AG10803 (cell line): ENCODE data around the gene OTOA.
"Not testable (repeated sequence)": the region's sequence is repeated elsewhere in the genome, so short reads cannot be mapped to it uniquely, and the experiment has no call there.

Source experiments
- DNase-seq: peaks from one replicate; pipeline ENCODE4 v3.0.0; 2010; ENCODE audit warnings: low read depth
- H3K4me3 ChIP-seq: 2 replicates; pipeline ENCODE4 v1.5.1; 2011; ENCODE audit warnings: mild to moderate bottlenecking, low read length, control low read depth
- CTCF ChIP-seq: conservative IDR thresholded peaks from 2 replicates; pipeline ENCODE4 v1.5.1; 2011; ENCODE audit warnings: mild to moderate bottlenecking, low read length, control low read depth, inconsistent platforms

The OTOA gene

GRCh38 chr16:21713549-21714368 lies 50.0 kb downstream of the OTOA start:
- TF ChIP-seq CTCF = no peak
- DNase-seq = no peak
- H3K4me3 ChIP-seq = no peak overlapping the region

DNA sequence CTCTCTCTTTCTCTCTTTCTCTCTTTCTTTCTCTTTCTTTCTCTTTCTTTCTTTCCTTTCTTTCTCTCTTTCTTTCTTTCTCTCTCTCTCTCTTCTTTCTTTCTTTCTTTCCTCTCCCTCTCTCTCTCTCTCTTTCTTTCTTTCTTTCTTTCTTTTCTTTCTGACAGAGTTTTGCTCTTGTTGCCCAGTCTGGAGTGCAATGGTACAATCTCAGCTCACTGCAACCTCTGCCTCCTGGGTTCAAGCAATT lies 50.5 kb downstream of the OTOA start:
- DNase-seq, H3K4me3 ChIP-seq: not testable (repeated sequence)

GRCh38 chr16:21717608-21718007 lies 53.8 kb downstream of the OTOA start:
- no peak for TF ChIP-seq CTCF
- no peak for DNase-seq
- H3K4me3 ChIP-seq = no peak overlapping the region

DNA sequence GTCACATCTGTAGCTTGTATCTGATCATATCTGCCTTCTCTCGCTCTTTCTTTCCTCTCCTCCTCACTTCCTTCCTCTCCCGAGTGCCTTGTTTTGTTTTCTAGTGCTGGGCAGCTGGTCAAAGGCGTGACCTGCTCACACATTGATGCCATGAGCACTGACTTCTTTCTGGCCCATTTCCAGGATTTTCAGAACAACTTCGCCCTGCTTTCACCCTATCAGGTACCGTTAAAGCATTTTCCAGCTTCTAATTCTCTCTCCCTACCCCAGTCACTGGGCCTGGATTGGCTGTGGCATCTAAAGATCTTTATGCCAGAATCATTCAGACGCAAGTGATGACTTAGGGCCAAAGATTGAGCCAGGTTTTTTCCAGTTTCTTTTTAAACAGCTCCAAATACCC lies 55.5 kb downstream of the OTOA start:
- no peak for DNase-seq
- TF ChIP-seq CTCF = no peak
- no peak overlapping the region for H3K4me3 ChIP-seq

DNA sequence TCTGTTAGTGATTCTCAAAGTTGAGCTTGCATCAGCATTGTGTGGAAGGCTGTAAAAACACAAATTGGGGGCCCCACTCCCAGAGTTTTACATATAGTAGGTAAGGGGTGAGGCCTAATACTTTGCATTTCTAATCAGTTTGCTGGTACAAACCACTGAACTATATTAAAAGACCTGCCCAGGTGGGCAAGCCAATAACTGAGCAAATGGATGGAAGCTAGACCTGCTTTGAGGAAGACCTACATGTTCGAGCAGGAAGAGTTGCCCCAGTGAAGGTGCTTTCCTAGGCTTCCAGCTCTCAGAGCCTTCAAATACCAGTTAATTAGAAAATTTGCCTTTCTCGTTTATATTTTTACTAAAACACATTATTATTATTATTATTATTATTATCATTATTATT lies 56.8 kb downstream of the OTOA start:
- DNase-seq = no peak
- no peak overlapping the region for H3K4me3 ChIP-seq
- no peak for TF ChIP-seq CTCF

GRCh38 chr16:21722771-21723455 lies 59.1 kb downstream of the OTOA start:
- no peak overlapping the region for H3K4me3 ChIP-seq
- no peak for TF ChIP-seq CTCF
- DNase-seq = no peak

- no peak for DNase-seq
- TF ChIP-seq CTCF = no peak
Measured at GRCh38 chr16:21723532-21723931, 59.8 kb downstream of the OTOA start.

GRCh38 chr16:21727344-21727743 lies 63.6 kb downstream of the OTOA start:
- DNase-seq = no peak
- TF ChIP-seq CTCF = no peak
- no peak overlapping the region for H3K4me3 ChIP-seq

More at GRCh38 chr16:21723532-21723931, 59.8 kb downstream of the OTOA start:
- no peak overlapping the region for H3K4me3 ChIP-seq

GRCh38 chr16:21731233-21731632 lies 67.5 kb downstream of the OTOA start:
- DNase-seq, H3K4me3 ChIP-seq: not testable (repeated sequence)

DNA sequence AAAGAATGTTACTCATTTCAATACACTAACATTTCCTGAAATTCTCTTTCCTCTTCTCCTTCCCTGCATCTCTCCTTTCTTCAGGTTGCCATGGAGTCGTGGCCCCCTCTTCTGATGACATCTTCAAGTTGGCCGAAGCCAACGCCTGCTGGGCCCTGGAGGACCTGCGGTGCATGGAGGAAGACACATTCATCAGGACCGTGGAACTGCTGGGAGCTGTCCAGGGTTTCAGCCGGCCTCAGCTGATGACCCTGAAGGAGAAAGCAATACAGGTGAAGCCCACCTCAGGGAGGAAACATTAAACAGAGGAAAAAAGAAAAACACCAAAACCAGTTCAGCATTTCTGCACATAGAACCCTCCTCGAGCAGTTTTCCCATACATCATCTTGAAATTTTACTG lies 76.9 kb downstream of the OTOA start:
- not testable (repeated sequence) for DNase-seq, H3K4me3 ChIP-seq
